Astrocyte of the cerebellum (primary cell): ENCODE results near the gene CELF4.

Source experiments
- DNase-seq: peaks from one replicate; pipeline ENCODE4 v3.0.0-alpha.2; 2011; ENCODE audit warnings: low read depth
- H3K4me3 ChIP-seq: 2 replicates; pipeline ENCODE4 v1.5.1; 2011; ENCODE audit warnings: mild to moderate bottlenecking, low read depth, low read length, moderate library complexity
- CTCF ChIP-seq: IDR thresholded peaks from 2 replicates; pipeline ENCODE4 v1.5.1; 2012; ENCODE audit warnings: low read length, low read depth, moderate library complexity, mild to moderate bottlenecking; ENCODE audit errors: missing control alignments
- in situ Hi-C: cut with HindIII; loops from 2 replicates; pipeline ENCODE4 v1.10.0; 2017; ENCODE audit warnings: low sequenced_read_pairs

The CELF4 gene

GRCh38 chr18:37445368-37445767 is 120.2 kb downstream of the CELF4 start:
- no peak for TF ChIP-seq CTCF
- no peak overlapping the region for H3K4me3 ChIP-seq
- no peak for DNase-seq
- in situ Hi-C loops: no loop called here

DNA sequence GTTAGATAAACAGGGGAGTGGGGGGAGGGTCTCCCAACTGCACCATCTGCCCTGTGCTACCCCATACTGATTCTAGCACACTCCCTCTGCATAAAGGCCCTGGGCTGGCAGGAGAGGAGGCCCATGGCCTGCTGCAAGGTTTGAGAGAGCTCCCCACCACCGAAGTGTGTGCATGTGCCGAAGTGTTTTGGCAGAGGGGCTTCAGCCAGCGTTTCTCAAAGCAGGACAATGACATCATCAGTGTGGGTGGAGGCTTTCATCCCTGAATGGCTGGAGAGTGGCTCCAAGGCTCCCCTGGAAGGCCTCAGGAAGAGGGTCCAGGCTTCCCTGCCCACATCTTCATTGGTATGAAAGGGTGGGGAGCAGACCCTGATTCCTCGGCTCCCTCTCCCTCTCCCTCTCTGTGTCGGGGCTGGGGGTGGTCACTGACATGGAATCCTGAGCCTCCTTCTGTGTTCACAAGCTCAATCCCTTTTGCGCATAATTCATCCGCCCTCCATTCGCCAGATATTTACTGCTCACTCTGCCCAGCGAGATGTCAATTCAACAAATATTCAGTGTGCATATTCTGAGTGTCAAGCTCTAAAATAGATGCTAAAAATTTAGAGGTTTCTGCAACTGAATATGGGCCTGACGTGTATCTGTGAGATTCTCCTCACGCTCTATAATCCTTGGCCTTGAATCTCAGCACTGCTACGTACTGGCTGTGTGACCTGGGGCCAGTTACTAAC is 122.1 kb downstream of the CELF4 start:
- H3K4me3 ChIP-seq: no peak overlapping the region
- DNase-seq: no peak
- in situ Hi-C loops: no loop called here
- no peak for TF ChIP-seq CTCF

GRCh38 chr18:37442477-37442876 is 123.1 kb downstream of the CELF4 start:
- TF ChIP-seq CTCF: no peak
- DNase-seq: no peak
- no peak overlapping the region for H3K4me3 ChIP-seq
- in situ Hi-C loops: no loop called here

- in situ Hi-C loops: no loop called here
- H3K4me3 ChIP-seq: no peak overlapping the region
- DNase-seq: no peak
- TF ChIP-seq CTCF: no peak
Measured at GRCh38 chr18:37441821-37442220, 123.8 kb downstream of the CELF4 start.

- TF ChIP-seq CTCF: no peak
- in situ Hi-C loops: no loop called here
- no peak overlapping the region for H3K4me3 ChIP-seq
- no peak for DNase-seq
Measured at GRCh38 chr18:37440206-37440605, 125.4 kb downstream of the CELF4 start.

DNA sequence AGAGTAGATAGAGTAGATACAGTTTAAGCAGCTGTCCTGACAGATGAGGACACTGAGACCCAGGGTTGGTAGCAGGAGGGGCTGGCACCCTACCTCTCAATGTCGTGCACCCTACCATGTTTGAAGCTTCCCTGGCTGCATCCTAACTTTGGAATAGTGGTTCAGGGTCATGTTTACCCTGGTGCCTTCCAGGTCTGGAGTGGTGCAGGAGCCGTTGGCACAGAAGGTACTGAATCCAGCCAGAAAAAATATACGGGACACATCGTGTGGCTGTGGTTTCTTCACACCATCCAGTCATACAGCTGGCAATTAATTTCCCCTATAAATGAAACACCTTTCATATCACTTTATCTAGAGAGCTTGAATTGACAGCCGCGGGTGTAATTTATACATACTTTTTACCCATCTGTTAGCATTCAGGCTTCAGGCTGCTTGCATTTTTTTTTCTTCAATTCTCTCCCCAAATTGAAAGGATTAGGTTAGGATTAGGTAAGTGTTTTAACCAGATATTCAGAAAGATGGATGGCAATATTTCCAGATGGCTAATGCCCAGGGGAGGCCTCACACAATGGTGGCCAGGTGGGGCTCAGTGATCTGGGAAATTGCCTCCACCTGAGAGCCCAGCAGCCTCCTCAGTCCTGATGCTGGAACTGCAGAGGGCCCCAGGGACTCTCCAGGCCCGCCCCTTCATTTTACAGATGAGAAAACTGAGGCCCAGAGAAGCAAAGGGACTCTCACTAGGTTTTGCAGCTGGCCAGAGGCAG is 127.0 kb downstream of the CELF4 start:
- in situ Hi-C loops: no loop called here
- no peak for DNase-seq
- no peak for TF ChIP-seq CTCF
- no peak overlapping the region for H3K4me3 ChIP-seq
